IMR-90 (cell line): ENCODE results near the gene RIMS3.

ENCODE experiments used
- CTCF ChIP-seq: conservative IDR thresholded peaks from 2 replicates; pipeline ENCODE4 v1.5.1; 2012; ENCODE audit warnings: mild to moderate bottlenecking, low read depth, low read length, improper control_type of control experiment
- POLR2A ChIP-seq: IDR thresholded peaks from 2 replicates; pipeline ENCODE4 v1.6.1; 2012; ENCODE audit warnings: mild to moderate bottlenecking, low read depth, low read length
- RAD21 ChIP-seq: IDR thresholded peaks from 2 replicates; pipeline ENCODE4 v1.6.1; 2012; ENCODE audit warnings: low read length, improper control_type of control experiment

GRCh38 chr1:40635763-40636500 is 29.6 kb downstream of the RIMS3 start:
- TF ChIP-seq CTCF = no peak
- TF ChIP-seq POLR2A = no peak
- no peak for TF ChIP-seq RAD21
